ENCODE measurements around the gene EBF3. TPM values are rescaled to one million over a fixed set of nuclear protein-coding genes. Genes with fewer than 3 reads are reported as not detected.

Gene EBF3
- total RNA-seq, 1 experiment from 2014 or later, result 0.64 TPM

GRCh38 chr10:129945064-129945463, 19.0 kb downstream of the EBF3 start:
- Histone ChIP-seq H3K4me1 (ENCODE audit: control insufficient read depth, insufficient read depth, low read length) (no peaks in the 10 kb centered on the region), H3K27me3 (ENCODE audit: control insufficient read depth, insufficient read depth, low read length) (no peaks in the 10 kb centered on the region), H3K4me3 (ENCODE audit: low read depth in 2 of 2, low read length in 2 of 2) (no peak overlapping the region), H3K9me3 (ENCODE audit: control insufficient read depth, insufficient read depth, low read depth, low read length) (no peaks in the 10 kb centered on the region), H3K36me3 (ENCODE audit: control insufficient read depth, insufficient read depth, low read length) (no peaks in the 10 kb centered on the region), H3K27ac (ENCODE audit: low read length) (no peak overlapping the region)
- no peak for DNase-seq (ENCODE audit: low read depth, low spot score)
- POLR2A ChIA-PET, result no interaction called here
- in situ Hi-C loops (cut with HindIII; ENCODE audit: low pct_unique_long_range_greater_than_20kb, low sequenced_read_pairs) (no loop called here), intact Hi-C loops (cut with micrococcal nuclease; ENCODE audit: unreplicated experiment) (no loop called here)
- no TSS peak for BruUV-seq (replicated peaks)
- CTCF ChIA-PET, result no interaction called here
- no peak for ATAC-seq
- TF ChIP-seq SIN3A (IDR thresholded peaks at IDR 0.05; ENCODE audit: borderline replicate concordance, insufficient read depth, low read depth, low read length), result no peak
- no peak for TF ChIP-seq TCF7L2 (IDR thresholded peaks at IDR 0.05; ENCODE audit: low read depth, low read length)
- TF ChIP-seq CTCF (IDR thresholded peaks at IDR 0.05), result no peak
- no peak for TF ChIP-seq REST (IDR thresholded peaks at IDR 0.05; ENCODE audit: insufficient read depth in 1 of 2, low read depth in 2 of 2, low read length in 1 of 2)
- TF ChIP-seq POLR2AphosphoS5 (IDR thresholded peaks at IDR 0.05; ENCODE audit: low read depth, low read length), result no peak

- TF ChIP-seq REST (IDR thresholded peaks at IDR 0.05; ENCODE audit: insufficient read depth in 1 of 2, low read depth in 2 of 2, low read length in 1 of 2) (no peak), SIN3A (IDR thresholded peaks at IDR 0.05; ENCODE audit: borderline replicate concordance, insufficient read depth, low read depth, low read length) (no peak), CTCF (IDR thresholded peaks at IDR 0.05) (no peak), POLR2AphosphoS5 (IDR thresholded peaks at IDR 0.05; ENCODE audit: low read depth, low read length) (no peak), TCF7L2 (IDR thresholded peaks at IDR 0.05; ENCODE audit: low read depth, low read length) (no peak)
- CTCF ChIA-PET, result no interaction called here
- BruUV-seq (replicated peaks), result no TSS peak
- Histone ChIP-seq H3K27me3 (ENCODE audit: control insufficient read depth, insufficient read depth, low read length) (no peaks in the 10 kb centered on the region), H3K36me3 (ENCODE audit: control insufficient read depth, insufficient read depth, low read length) (no peaks in the 10 kb centered on the region), H3K4me3 (ENCODE audit: low read depth in 2 of 2, low read length in 2 of 2) (no peak overlapping the region), H3K27ac (ENCODE audit: low read length) (no peak overlapping the region), H3K9me3 (ENCODE audit: control insufficient read depth, insufficient read depth, low read depth, low read length) (no peaks in the 10 kb centered on the region), H3K4me1 (ENCODE audit: control insufficient read depth, insufficient read depth, low read length) (no peaks in the 10 kb centered on the region)
- intact Hi-C loops (cut with micrococcal nuclease; ENCODE audit: unreplicated experiment) (no loop called here), in situ Hi-C loops (cut with HindIII; ENCODE audit: low pct_unique_long_range_greater_than_20kb, low sequenced_read_pairs) (no loop called here)
- POLR2A ChIA-PET, result interaction anchor here (0.6 kb wide), 1 partner anchor 159 kb away, joined by 4 read pairs; no protein-coding TSS in a partner anchor
- DNase-seq (ENCODE audit: low read depth, low spot score) (no peak), ATAC-seq (no peak)
These were observed 19.6 kb downstream of the EBF3 start for GRCh38 chr10:129944456-129944855.
